Measurements from ENCODE around the gene OR10H4.

DNA sequence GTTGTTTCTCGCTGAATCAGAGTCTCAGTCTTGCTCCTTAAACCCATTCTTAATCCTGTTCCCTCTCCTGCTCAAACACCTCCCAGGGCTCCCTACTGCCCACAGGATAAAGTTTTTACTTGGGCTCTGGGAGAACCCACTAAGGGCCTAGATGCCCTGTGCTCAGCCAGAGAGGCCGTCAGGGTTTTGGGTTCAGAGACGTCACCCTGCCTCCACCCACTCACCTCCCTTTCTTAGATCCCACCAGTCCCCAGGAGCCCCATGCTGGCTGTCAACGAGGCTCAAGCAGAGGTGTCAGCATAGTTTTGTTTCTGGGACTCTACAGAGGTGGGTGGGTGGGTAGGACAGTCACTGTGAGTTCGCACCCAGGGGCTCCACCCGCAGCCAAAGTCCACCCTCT is 35.4 kb upstream of the OR10H4 start:
- TF ChIP-seq, protein P1, sequence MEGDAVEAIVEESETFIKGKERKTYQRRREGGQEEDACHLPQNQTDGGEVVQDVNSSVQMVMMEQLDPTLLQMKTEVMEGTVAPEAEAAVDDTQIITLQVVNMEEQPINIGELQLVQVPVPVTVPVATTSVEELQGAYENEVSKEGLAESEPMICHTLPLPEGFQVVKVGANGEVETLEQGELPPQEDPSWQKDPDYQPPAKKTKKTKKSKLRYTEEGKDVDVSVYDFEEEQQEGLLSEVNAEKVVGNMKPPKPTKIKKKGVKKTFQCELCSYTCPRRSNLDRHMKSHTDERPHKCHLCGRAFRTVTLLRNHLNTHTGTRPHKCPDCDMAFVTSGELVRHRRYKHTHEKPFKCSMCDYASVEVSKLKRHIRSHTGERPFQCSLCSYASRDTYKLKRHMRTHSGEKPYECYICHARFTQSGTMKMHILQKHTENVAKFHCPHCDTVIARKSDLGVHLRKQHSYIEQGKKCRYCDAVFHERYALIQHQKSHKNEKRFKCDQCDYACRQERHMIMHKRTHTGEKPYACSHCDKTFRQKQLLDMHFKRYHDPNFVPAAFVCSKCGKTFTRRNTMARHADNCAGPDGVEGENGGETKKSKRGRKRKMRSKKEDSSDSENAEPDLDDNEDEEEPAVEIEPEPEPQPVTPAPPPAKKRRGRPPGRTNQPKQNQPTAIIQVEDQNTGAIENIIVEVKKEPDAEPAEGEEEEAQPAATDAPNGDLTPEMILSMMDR (IDR thresholded peaks at IDR 0.05; ENCODE audit: control extremely low read depth in 1 of 3, insufficient read depth in 1 of 3, low read depth in 1 of 3, low read length in 3 of 3) = no peak
- no peak for TF ChIP-seq SIN3A (conservative IDR thresholded peaks at IDR 0.05 in 1 of 2, IDR thresholded peaks at IDR 0.05 in 1 of 2; ENCODE audit: low read depth in 1 of 2, low read length in 2 of 2)
- no peak for TF ChIP-seq EP300 (IDR thresholded peaks at IDR 0.05; ENCODE audit: borderline replicate concordance in 1 of 2, low read depth in 2 of 2, low read length in 2 of 2)
- TF ChIP-seq CEBPB (IDR thresholded peaks at IDR 0.05; ENCODE audit: low read depth, low read length) = no peak
- TF ChIP-seq SAP30 (IDR thresholded peaks at IDR 0.05; ENCODE audit: insufficient read depth, insufficient replicate concordance, low read length) = no peak
- TF ChIP-seq FOSL1 (IDR thresholded peaks at IDR 0.05; ENCODE audit: insufficient read depth, low read depth, low read length) = no peak
- TF ChIP-seq RXRA (IDR thresholded peaks at IDR 0.05; ENCODE audit: insufficient read depth, low read depth, low read length) = no peak
- no peak for TF ChIP-seq TAF1 (IDR thresholded peaks at IDR 0.05; ENCODE audit: low read depth, low read length)
- TF ChIP-seq, protein P2, sequence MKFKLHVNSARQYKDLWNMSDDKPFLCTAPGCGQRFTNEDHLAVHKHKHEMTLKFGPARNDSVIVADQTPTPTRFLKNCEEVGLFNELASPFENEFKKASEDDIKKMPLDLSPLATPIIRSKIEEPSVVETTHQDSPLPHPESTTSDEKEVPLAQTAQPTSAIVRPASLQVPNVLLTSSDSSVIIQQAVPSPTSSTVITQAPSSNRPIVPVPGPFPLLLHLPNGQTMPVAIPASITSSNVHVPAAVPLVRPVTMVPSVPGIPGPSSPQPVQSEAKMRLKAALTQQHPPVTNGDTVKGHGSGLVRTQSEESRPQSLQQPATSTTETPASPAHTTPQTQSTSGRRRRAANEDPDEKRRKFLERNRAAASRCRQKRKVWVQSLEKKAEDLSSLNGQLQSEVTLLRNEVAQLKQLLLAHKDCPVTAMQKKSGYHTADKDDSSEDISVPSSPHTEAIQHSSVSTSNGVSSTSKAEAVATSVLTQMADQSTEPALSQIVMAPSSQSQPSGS (IDR thresholded peaks at IDR 0.05; ENCODE audit: low read length) = no peak
- no peak for TF ChIP-seq KDM1A (IDR thresholded peaks at IDR 0.05; ENCODE audit: borderline replicate concordance, low read length)
- no peak for TF ChIP-seq HDAC2 (IDR thresholded peaks at IDR 0.05; ENCODE audit: borderline replicate concordance in 1 of 2, low read depth in 2 of 2, low read length in 2 of 2)
- TF ChIP-seq EZH2 (IDR thresholded peaks at IDR 0.05; ENCODE audit: low read depth, low read length, severe bottlenecking) = no peak
- TF ChIP-seq ASH2L (IDR thresholded peaks at IDR 0.05; ENCODE audit: low read length) = no peak
- no peak for TF ChIP-seq GABPA (IDR thresholded peaks at IDR 0.05; ENCODE audit: borderline replicate concordance, insufficient read depth, low read length)

Measured in H1 (cell line).